Measurements from ENCODE around the gene ESPNL.

ESPNL gene

GRCh38 chr2:238104691-238105371 is 4.7 kb downstream of the ESPNL start:
- no peak overlapping the region for H3K4me3 ChIP-seq (ENCODE audit: low read depth, low read length)
- no peak for DNase-seq
- no peak for TF ChIP-seq CTCF (IDR thresholded peaks at IDR 0.05; ENCODE audit: low read depth, low read length)
- H3K36me3 ChIP-seq: no peaks in the 10 kb centered on the region
- H3K9me3 ChIP-seq (ENCODE audit: severe bottlenecking): no peaks in the 10 kb centered on the region
- no peaks in the 10 kb centered on the region for H3K27me3 ChIP-seq (ENCODE audit: insufficient read depth, low read depth, severe bottlenecking)
- no peak overlapping the region for H3K27ac ChIP-seq

- peak; percentile 6 for DNase-seq
- Histone ChIP-seq H3K4me3 (ENCODE audit: low read depth, low read length) (no peak overlapping the region), H3K9me3 (ENCODE audit: severe bottlenecking) (no peaks in the 10 kb centered on the region), H3K27ac (no peak overlapping the region), H3K36me3 (no peaks in the 10 kb centered on the region), H3K27me3 (ENCODE audit: insufficient read depth, low read depth, severe bottlenecking) (no peaks in the 10 kb centered on the region)
- TF ChIP-seq CTCF (IDR thresholded peaks at IDR 0.05; ENCODE audit: low read depth, low read length): no peak
These were observed 5.6 kb downstream of the ESPNL start for GRCh38 chr2:238105506-238106338.

GRCh38 chr2:238106339-238106697 is 6.2 kb downstream of the ESPNL start:
- Histone ChIP-seq H3K36me3 (no peaks in the 10 kb centered on the region), H3K4me3 (ENCODE audit: low read depth, low read length) (no peak overlapping the region), H3K9me3 (ENCODE audit: severe bottlenecking) (peaks cover under 1% of the 10 kb centered on the region), H3K27ac (no peak overlapping the region), H3K27me3 (ENCODE audit: insufficient read depth, low read depth, severe bottlenecking) (no peaks in the 10 kb centered on the region)
- peak; percentile 53 for TF ChIP-seq CTCF (IDR thresholded peaks at IDR 0.05; ENCODE audit: low read depth, low read length)
- peak; percentile 27 for DNase-seq

- Histone ChIP-seq H3K9me3 (ENCODE audit: severe bottlenecking) (peaks cover 4% of the 10 kb centered on the region), H3K4me3 (ENCODE audit: low read depth, low read length) (no peak overlapping the region), H3K27me3 (ENCODE audit: insufficient read depth, low read depth, severe bottlenecking) (no peaks in the 10 kb centered on the region), H3K27ac (peak overlapping the region; percentile 18; the same call in 1 of the 2 replicates), H3K36me3 (no peaks in the 10 kb centered on the region)
- peak; percentile 69 for DNase-seq
- peak; percentile 65 for TF ChIP-seq CTCF (IDR thresholded peaks at IDR 0.05; ENCODE audit: low read depth, low read length)
These were observed 6.8 kb downstream of the ESPNL start for GRCh38 chr2:238106698-238107524.

- H3K36me3 ChIP-seq: no peaks in the 10 kb centered on the region
- H3K9me3 ChIP-seq (ENCODE audit: severe bottlenecking): peaks cover 8% of the 10 kb centered on the region
- H3K27ac ChIP-seq: peak overlapping the region; percentile 55
- peak; percentile 33 for DNase-seq
- no peak overlapping the region for H3K4me3 ChIP-seq (ENCODE audit: low read depth, low read length)
- no peak for TF ChIP-seq CTCF (IDR thresholded peaks at IDR 0.05; ENCODE audit: low read depth, low read length)
- no peaks in the 10 kb centered on the region for H3K27me3 ChIP-seq (ENCODE audit: insufficient read depth, low read depth, severe bottlenecking)
These were observed 7.6 kb downstream of the ESPNL start for GRCh38 chr2:238107525-238108422.

Measured in WERI-Rb-1 (cell line).